ENCODE results near the gene TREML4.

DNA sequence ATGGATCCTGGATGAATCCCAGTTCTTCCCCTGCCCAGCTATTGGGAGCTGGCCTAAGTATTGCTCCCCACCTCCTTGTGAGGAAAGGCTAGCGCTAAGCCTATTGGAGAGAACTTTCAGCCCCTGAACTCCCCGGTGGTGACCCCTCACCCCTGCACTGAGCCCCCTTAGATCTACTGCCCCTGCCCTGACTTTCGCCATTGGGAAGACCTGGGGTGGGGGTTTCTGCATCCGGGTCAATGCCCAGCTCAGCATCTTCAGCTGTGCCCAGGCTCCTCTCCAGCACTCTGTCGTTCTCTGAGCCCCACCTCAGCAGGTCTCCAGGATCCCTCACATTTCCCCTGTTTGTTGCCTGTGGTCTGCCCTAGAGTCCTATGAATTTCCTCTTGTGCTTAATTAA is 9.0 kb downstream of the TREML4 start:
- TF ChIP-seq, protein P1, sequence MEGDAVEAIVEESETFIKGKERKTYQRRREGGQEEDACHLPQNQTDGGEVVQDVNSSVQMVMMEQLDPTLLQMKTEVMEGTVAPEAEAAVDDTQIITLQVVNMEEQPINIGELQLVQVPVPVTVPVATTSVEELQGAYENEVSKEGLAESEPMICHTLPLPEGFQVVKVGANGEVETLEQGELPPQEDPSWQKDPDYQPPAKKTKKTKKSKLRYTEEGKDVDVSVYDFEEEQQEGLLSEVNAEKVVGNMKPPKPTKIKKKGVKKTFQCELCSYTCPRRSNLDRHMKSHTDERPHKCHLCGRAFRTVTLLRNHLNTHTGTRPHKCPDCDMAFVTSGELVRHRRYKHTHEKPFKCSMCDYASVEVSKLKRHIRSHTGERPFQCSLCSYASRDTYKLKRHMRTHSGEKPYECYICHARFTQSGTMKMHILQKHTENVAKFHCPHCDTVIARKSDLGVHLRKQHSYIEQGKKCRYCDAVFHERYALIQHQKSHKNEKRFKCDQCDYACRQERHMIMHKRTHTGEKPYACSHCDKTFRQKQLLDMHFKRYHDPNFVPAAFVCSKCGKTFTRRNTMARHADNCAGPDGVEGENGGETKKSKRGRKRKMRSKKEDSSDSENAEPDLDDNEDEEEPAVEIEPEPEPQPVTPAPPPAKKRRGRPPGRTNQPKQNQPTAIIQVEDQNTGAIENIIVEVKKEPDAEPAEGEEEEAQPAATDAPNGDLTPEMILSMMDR (IDR thresholded peaks at IDR 0.05), result no peak
- no peak for TF ChIP-seq POLR2A (IDR thresholded peaks at IDR 0.05)
